COLO668 (cell line): Measurements from ENCODE around the gene ALOXE3.

Experiments
- DNase-seq: peaks from one replicate; lab custom pipeline; 2025; ENCODE audit not compliant: unreplicated experiment; lab: John Stamatoyannopoulos, UW

The ALOXE3 gene

GRCh38 chr17:8055851-8056231 is 62.5 kb downstream of the ALOXE3 start:
- DNase-seq = no peak

- DNase-seq = no peak
Observed at GRCh38 chr17:8053600-8053999, 64.7 kb downstream of the ALOXE3 start.

GRCh38 chr17:8052256-8053252 is 65.8 kb downstream of the ALOXE3 start:
- no peak for DNase-seq

GRCh38 chr17:8051831-8052230 is 66.5 kb downstream of the ALOXE3 start:
- DNase-seq = no peak

GRCh38 chr17:8048736-8049135 is 69.6 kb downstream of the ALOXE3 start:
- DNase-seq = no peak

GRCh38 chr17:8048236-8048635 is 70.1 kb downstream of the ALOXE3 start:
- no peak for DNase-seq

GRCh38 chr17:8047769-8048110 is 70.6 kb downstream of the ALOXE3 start:
- no peak for DNase-seq

- DNase-seq = no peak
Observed at GRCh38 chr17:8046929-8047768, 71.2 kb downstream of the ALOXE3 start.

- no peak for DNase-seq
Observed at GRCh38 chr17:8046306-8046928, 71.9 kb downstream of the ALOXE3 start.
